GM12878 (cell line): Measurements from ENCODE around the gene TAX1BP1. TPM values are rescaled to one million over a fixed set of nuclear protein-coding genes. Genes with fewer than 3 reads are reported as not detected.

Experiments
- ATAC-seq: fragments of 200-7000 bp; cut with Tn5 transposase; 3 replicates; pipeline ENCODE4 v1.9.1; 2020; ENCODE audit warnings: mild to moderate bottlenecking, moderate library complexity
- BruUV-seq: library from RNA; stranded (reverse); fragments of 400-500 nt; replicated peaks from 2 replicates; lab custom pipeline; 2021; lab: Mats Ljungman, UMichigan
- CTCF ChIA-PET: fragments of 300-600 bp; sonication (Branson Sonifier 250); formaldehyde crosslinking; extraction: SDS; loops from one replicate; lab custom pipeline; 2021; ENCODE audit warnings: inconsistent platforms; lab: Yijun Ruan, JAX
- POLR2A ChIA-PET: fragments of 350-600 bp; formaldehyde crosslinking; extraction: SDS; loops from one replicate; lab custom pipeline; 2021; ENCODE audit warnings: inconsistent platforms; lab: Charles Lee
- RAD21 ChIA-PET: fragments of 300-600 bp; sonication (Branson Sonifier 250); formaldehyde crosslinking; loops from one replicate; lab custom pipeline; 2023; ENCODE audit warnings: antibody characterized with exemption; ENCODE audit not compliant: unreplicated experiment; lab: Charles Lee
- SMC1A ChIA-PET: fragments of 300-600 bp; sonication (Branson Sonifier 250); formaldehyde crosslinking; loops from one replicate; lab custom pipeline; 2023; ENCODE audit not compliant: unreplicated experiment, uncharacterized antibody; lab: Charles Lee
- DNase-seq: peaks from one replicate; pipeline ENCODE4 v3.0.0-alpha.2; 2011; ENCODE audit warnings: low read depth, low spot score
- FAIRE-seq: peaks from 3 replicates; lab custom pipeline; 2011; peaks lifted over from hg19 to GRCh38; lab: Jason Lieb, UNC
- H2AFZ ChIP-seq: 2 replicates; pipeline ENCODE4 v1.6.0; 2011; ENCODE audit warnings: low read depth, low read length, control low read depth; ENCODE audit not compliant: control insufficient read depth
- H3K27ac ChIP-seq: 2 replicates; pipeline ENCODE4 v1.5.1; 2011; ENCODE audit warnings: control low read depth; ENCODE audit not compliant: control insufficient read depth, insufficient read depth
- H3K27me3 ChIP-seq, 2 experiments: replicated peaks in 1 of 2; 2 replicates each; pipeline versions ENCODE4 v1.6.0 to v1.6.1; 2011; ENCODE audit warnings: low read length in 1 of 2; ENCODE audit not compliant: control insufficient read depth in 2 of 2, insufficient read depth in 2 of 2
- H3K36me3 ChIP-seq, 2 experiments: 2 replicates each; pipeline ENCODE4 v1.5.1; 2011; ENCODE audit warnings: low read length in 1 of 2; ENCODE audit not compliant: control insufficient read depth in 2 of 2, insufficient read depth in 2 of 2
- H3K4me1 ChIP-seq: 2 replicates; pipeline ENCODE4 v1.6.1; 2011; ENCODE audit warnings: mild to moderate bottlenecking, low read length, moderate library complexity, mixed read lengths; ENCODE audit not compliant: control insufficient read depth, insufficient read depth
- H3K4me2 ChIP-seq: 2 replicates; pipeline ENCODE4 v1.6.0; 2011; ENCODE audit warnings: control low read depth; ENCODE audit not compliant: control insufficient read depth, insufficient read depth
- H3K4me3 ChIP-seq: fragments of 200-600 bp; sonication (generic); 2 replicates; pipeline ENCODE4 v1.5.1; 2016
- H3K79me2 ChIP-seq: 2 replicates; pipeline ENCODE4 v1.6.0; 2011; ENCODE audit warnings: low read length; ENCODE audit not compliant: control insufficient read depth, insufficient read depth
- H3K9ac ChIP-seq: 2 replicates; pipeline ENCODE4 v1.8.0; 2011; ENCODE audit warnings: low read length, control low read depth, mixed read lengths; ENCODE audit not compliant: control insufficient read depth, insufficient read depth
- H3K9me3 ChIP-seq: replicated peaks from 3 replicates; pipeline ENCODE4 v1.5.1; 2011; ENCODE audit warnings: mild to moderate bottlenecking, low read length; ENCODE audit not compliant: control insufficient read depth, insufficient read depth
- H4K20me1 ChIP-seq: 2 replicates; pipeline ENCODE4 v1.6.0; 2011; ENCODE audit not compliant: control insufficient read depth, insufficient read depth
- BHLHE40 ChIP-seq, 2 experiments: fragments of 450-650 bp in 1 of 2; IDR thresholded peaks; 2 replicates each; pipeline ENCODE4 v1.6.1; 2011 to 2017; ENCODE audit warnings: low read depth in 2 of 2, borderline replicate concordance in 1 of 2, improper control_type of control experiment in 1 of 2, low read length in 1 of 2, mild to moderate bottlenecking in 1 of 2
- BRCA1 ChIP-seq: IDR thresholded peaks from 2 replicates; pipeline ENCODE4 v1.6.1; 2011; ENCODE audit warnings: low read depth, low read length, improper control_type of control experiment
- CBX3 ChIP-seq: fragments of 200-600 bp; sonication (generic); IDR thresholded peaks from 2 replicates; pipeline ENCODE4 v1.6.1; 2016; ENCODE audit warnings: low read depth, borderline replicate concordance
- CREM ChIP-seq: IDR thresholded peaks from 2 replicates; pipeline ENCODE4 v1.6.1; 2014; ENCODE audit warnings: antibody characterized with exemption, low read depth
- FOXM1 ChIP-seq: IDR thresholded peaks from 2 replicates; pipeline ENCODE4 v1.6.1; 2012; ENCODE audit warnings: low read depth, mild to moderate bottlenecking, inconsistent platforms, low read length, moderate library complexity
- GATAD2B ChIP-seq: fragments of 450-650 bp; conservative IDR thresholded peaks from 2 replicates; pipeline ENCODE4 v1.6.1; 2017; ENCODE audit warnings: low read depth, mild to moderate bottlenecking, moderate library complexity
- HSF1 ChIP-seq: fragments of 150-350 bp; IDR thresholded peaks from 2 replicates; pipeline ENCODE4 v1.6.1; 2014; ENCODE audit warnings: mild to moderate bottlenecking, low read depth, low read length
- IRF4 ChIP-seq: IDR thresholded peaks from 2 replicates; pipeline ENCODE4 v1.6.1; 2011; ENCODE audit warnings: low read depth, low read length
- POLR2AphosphoS5 ChIP-seq: IDR thresholded peaks from 2 replicates; pipeline ENCODE4 v1.6.1; 2011; ENCODE audit warnings: mild to moderate bottlenecking, low read length, inconsistent platforms
- RAD21 ChIP-seq: IDR thresholded peaks from 2 replicates; pipeline ENCODE4 v1.6.1; 2011; ENCODE audit warnings: mild to moderate bottlenecking, low read depth, low read length, moderate library complexity; ENCODE audit not compliant: insufficient read depth
- SMC3 ChIP-seq: IDR thresholded peaks from 2 replicates; pipeline ENCODE4 v1.6.1; 2011; ENCODE audit warnings: low read length, improper control_type of control experiment, borderline replicate concordance
- SRF ChIP-seq, 2 experiments: IDR thresholded peaks; 2 replicates each; pipeline ENCODE4 v1.6.1; 2011; ENCODE audit warnings: low read depth in 2 of 2, low read length in 2 of 2, mild to moderate bottlenecking in 1 of 2, moderate library complexity in 1 of 2
- TBL1XR1 ChIP-seq: IDR thresholded peaks from 2 replicates; pipeline ENCODE4 v1.6.1; 2012; ENCODE audit warnings: low read depth, low read length, improper control_type of control experiment
- ZNF384 ChIP-seq: IDR thresholded peaks from 2 replicates; pipeline ENCODE4 v1.6.1; 2012; ENCODE audit warnings: low read depth, mild to moderate bottlenecking, low read length, improper control_type of control experiment, borderline replicate concordance
- WGBS: methylation state at CpG from one replicate; pipeline ENCODE4 v1.1.6; 2016; ENCODE audit warnings: low lambda C conversion rate; ENCODE audit not compliant: insufficient replicate concordance, insufficient coverage; ENCODE audit errors: missing lambda C conversion rate; 5-methylcytosine and 5-hydroxymethylcytosine counted together
- in situ Hi-C: fragments of 300-500 bp; cut with MboI; formaldehyde crosslinking; loops from 9 replicates; pipeline ENCODE4 v1.14.3; 2018; ENCODE audit warnings: mixed read lengths
- intact Hi-C: fragments of 100-400 bp; cut with micrococcal nuclease; formaldehyde crosslinking; loops from one replicate; pipeline ENCODE4 v1.14.2; 2022; ENCODE audit not compliant: unreplicated experiment
- polyA plus RNA-seq, 11 experiments: library from polyadenylated mRNA; depleted of rRNA in 4 of 11; unstranded in 6 of 11; stranded (reverse) in 5 of 11; fragments of >200 nt; fragmentation: Nextera tagmentation in 4 of 11; fragmentation: Illumina TruSeq in 1 of 11; extraction: Ambion mirVana in 4 of 11; extraction: Trizol in 1 of 11; gene quantifications; 1 replicate in 1 of 11; 2 replicates in 10 of 11; pipeline versions ENCODE4 v1.2.1 to v1.2.3, GENCODE V29; 2011 to 2016; ENCODE audit warnings: inconsistent platforms in 2 of 11, missing spikeins in 2 of 11, low read depth in 1 of 11
- total RNA-seq, 4 experiments: library from RNA; depleted of rRNA in 3 of 4; stranded (reverse); fragments of >200 nt in 3 of 4; fragmentation: Illumina TruSeq in 1 of 4; extraction: Trizol in 1 of 4; gene quantifications; 2 replicates each; pipeline versions ENCODE4 v1.2.1 to v1.2.3, GENCODE V29; 2013 to 2021

TAX1BP1 gene
- total and polyA plus RNA-seq, 10 of the 15 experiments (the other 5 are each of a cell fraction or from before 2014, with no cell fraction given) = 30.8 to 105 (median 52.0) TPM

GRCh38 chr7:27699751-27700150 is 40.2 kb upstream of the TAX1BP1 start:
- ChIA-PET CTCF (interaction anchor here (0.6 to 1.2 kb wide), 6 partner anchors 9 to 221 kb away, joined by 3 to 4 read pairs (median 3); no protein-coding TSS in a partner anchor), RAD21 (no interaction called here), SMC1A (no interaction called here), POLR2A (no interaction called here)
- no peak overlapping the region for H3K9ac ChIP-seq
- FAIRE-seq = no peak
- no peaks in the 10 kb centered on the region for H3K36me3 ChIP-seq
- in situ Hi-C loops (no loop called here), intact Hi-C loops (no loop called here)
- no peak for ATAC-seq
- H3K4me2 ChIP-seq = no peak overlapping the region
- no peak overlapping the region for H2AFZ ChIP-seq
- no peaks in the 10 kb centered on the region for H3K79me2 ChIP-seq
- no peaks in the 10 kb centered on the region for H3K9me3 ChIP-seq
- no peaks in the 10 kb centered on the region for H3K27me3 ChIP-seq
- no peak overlapping the region for H3K27ac ChIP-seq
- H4K20me1 ChIP-seq = no peaks in the 10 kb centered on the region
- no peak overlapping the region for H3K4me3 ChIP-seq
- no peak for TF ChIP-seq GATAD2B
- no peak for TF ChIP-seq HSF1
- no peak for TF ChIP-seq BRCA1
- TF ChIP-seq, all 136 proteins: peak for 0
- BruUV-seq = no TSS peak
- no peak for DNase-seq
- H3K4me1 ChIP-seq = no peaks in the 10 kb centered on the region
- WGBS = 92% methylated on average over 2 of the region's 2 CpGs

GRCh38 chr7:27700501-27700900 is 39.5 kb upstream of the TAX1BP1 start:
- POLR2A ChIA-PET = no interaction called here
- Histone ChIP-seq H4K20me1 (no peaks in the 10 kb centered on the region), H3K9ac (no peak overlapping the region), H3K4me3 (no peak overlapping the region), H3K4me1 (no peaks in the 10 kb centered on the region), H3K79me2 (no peaks in the 10 kb centered on the region), H3K27ac (no peak overlapping the region), H3K36me3 (no peaks in the 10 kb centered on the region), H3K27me3 (no peaks in the 10 kb centered on the region), H3K9me3 (no peaks in the 10 kb centered on the region), H2AFZ (no peak overlapping the region), H3K4me2 (no peak overlapping the region)
- intact Hi-C loops = no loop called here
- RAD21 ChIA-PET = interaction anchor here (0.8 kb wide), 1 partner anchor 74 kb away, joined by 4 read pairs; no protein-coding TSS in a partner anchor
- TF ChIP-seq CBX3 (no peak), SMC3 (no peak), RAD21 (no peak), ZNF384 (no peak), POLR2AphosphoS5 (no peak), FOXM1 (no peak), CREM (no peak), IRF4 (no peak), SRF (IDR thresholded peaks at IDR 0.05; ENCODE audit: low read depth in 2 of 2, low read length in 2 of 2) (no peak), BHLHE40 (IDR thresholded peaks at IDR 0.05; ENCODE audit: borderline replicate concordance in 1 of 2, low read depth in 2 of 2, low read length in 1 of 2) (no peak), TBL1XR1 (no peak)
- DNase-seq (no peak), ATAC-seq (no peak), FAIRE-seq (no peak)
- CTCF ChIA-PET = interaction anchor here (1.1 to 2.6 kb wide), 2 partner anchors 74 to 147 kb away, joined by 3 to 8 read pairs; no protein-coding TSS in a partner anchor
- BruUV-seq = no TSS peak
- in situ Hi-C loops = no loop called here
- WGBS = 57% methylated on average over 6 of the region's 6 CpGs
- SMC1A ChIA-PET = no interaction called here
